Measurements from ENCODE around the gene SYP.

DNA sequence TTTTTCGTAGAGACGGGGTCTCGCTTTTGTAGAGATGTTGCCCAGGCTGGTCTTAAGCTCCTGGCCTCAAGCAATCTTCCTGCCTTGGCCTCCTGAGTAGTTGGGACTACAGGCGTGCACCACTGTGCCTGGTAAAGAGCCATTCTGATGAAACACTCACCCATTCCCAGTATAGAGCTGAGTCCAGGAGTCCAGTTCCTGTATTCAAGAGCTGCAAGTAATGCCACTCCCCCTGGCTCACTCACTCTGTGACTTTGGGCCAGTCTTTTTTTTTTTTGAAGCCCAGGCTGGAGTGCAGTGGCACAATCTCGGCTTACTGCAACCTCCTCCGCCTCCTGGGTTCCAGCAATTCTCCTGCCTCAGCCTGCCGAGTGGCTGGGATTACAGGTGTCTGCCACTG lies 38.7 kb upstream of the SYP start:
- TF ChIP-seq POLR2A (IDR thresholded peaks at IDR 0.05), result no peak
- TF ChIP-seq, protein P1, sequence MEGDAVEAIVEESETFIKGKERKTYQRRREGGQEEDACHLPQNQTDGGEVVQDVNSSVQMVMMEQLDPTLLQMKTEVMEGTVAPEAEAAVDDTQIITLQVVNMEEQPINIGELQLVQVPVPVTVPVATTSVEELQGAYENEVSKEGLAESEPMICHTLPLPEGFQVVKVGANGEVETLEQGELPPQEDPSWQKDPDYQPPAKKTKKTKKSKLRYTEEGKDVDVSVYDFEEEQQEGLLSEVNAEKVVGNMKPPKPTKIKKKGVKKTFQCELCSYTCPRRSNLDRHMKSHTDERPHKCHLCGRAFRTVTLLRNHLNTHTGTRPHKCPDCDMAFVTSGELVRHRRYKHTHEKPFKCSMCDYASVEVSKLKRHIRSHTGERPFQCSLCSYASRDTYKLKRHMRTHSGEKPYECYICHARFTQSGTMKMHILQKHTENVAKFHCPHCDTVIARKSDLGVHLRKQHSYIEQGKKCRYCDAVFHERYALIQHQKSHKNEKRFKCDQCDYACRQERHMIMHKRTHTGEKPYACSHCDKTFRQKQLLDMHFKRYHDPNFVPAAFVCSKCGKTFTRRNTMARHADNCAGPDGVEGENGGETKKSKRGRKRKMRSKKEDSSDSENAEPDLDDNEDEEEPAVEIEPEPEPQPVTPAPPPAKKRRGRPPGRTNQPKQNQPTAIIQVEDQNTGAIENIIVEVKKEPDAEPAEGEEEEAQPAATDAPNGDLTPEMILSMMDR (IDR thresholded peaks at IDR 0.05), result no peak
